Stimulated activated naive CD4-positive, alpha-beta T cell treated with Interleukin-2 at 50 U/mL for 16 hours (primary cell): ENCODE results near the gene DRICH1.
"Not testable (repeated sequence)": the region's sequence is repeated elsewhere in the genome, so short reads cannot be mapped to it uniquely, and the experiment has no call there.

ENCODE experiments used
- DNase-seq: peaks from one replicate; lab custom pipeline; 2025; lab: John Stamatoyannopoulos, UW

Gene DRICH1

DNA sequence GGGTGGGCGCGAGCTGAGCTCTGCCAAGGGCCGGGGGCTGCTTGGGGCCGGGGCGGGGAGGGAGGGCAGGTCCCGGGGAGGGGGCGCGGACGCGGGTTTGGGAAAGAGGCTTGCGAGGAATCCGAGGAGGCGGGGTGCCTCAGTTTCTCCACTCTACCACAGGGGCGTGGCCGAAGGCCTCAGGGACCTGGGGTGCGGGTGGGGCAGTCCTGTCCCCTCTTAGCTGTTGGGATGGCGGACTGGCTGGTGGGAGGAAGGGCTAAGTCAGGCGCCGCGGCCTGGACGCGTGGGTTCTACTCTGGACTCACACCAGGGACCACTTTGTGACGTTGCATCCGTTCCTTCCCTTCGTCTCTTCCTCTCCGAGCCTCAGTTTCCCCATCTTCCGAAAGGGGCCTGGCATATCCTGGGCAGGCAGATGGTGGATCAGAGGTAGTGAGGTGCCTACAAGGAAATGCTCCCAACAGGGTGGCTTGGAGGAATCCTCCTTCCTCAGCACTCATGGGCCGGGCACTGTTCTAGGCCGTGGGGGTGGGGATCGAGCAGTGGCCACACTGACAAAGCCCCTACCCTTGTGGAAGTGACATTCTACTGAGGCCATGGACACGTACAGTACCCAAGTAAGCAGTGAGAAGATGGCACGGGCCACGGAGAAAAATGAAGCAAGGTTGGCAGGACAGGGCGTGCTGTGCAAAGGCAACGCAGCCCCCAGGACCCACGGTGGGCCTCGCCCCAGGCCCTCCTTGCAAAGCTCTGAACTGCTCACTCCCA is 65.2 kb downstream of the DRICH1 start:
- no peak for DNase-seq

DNA sequence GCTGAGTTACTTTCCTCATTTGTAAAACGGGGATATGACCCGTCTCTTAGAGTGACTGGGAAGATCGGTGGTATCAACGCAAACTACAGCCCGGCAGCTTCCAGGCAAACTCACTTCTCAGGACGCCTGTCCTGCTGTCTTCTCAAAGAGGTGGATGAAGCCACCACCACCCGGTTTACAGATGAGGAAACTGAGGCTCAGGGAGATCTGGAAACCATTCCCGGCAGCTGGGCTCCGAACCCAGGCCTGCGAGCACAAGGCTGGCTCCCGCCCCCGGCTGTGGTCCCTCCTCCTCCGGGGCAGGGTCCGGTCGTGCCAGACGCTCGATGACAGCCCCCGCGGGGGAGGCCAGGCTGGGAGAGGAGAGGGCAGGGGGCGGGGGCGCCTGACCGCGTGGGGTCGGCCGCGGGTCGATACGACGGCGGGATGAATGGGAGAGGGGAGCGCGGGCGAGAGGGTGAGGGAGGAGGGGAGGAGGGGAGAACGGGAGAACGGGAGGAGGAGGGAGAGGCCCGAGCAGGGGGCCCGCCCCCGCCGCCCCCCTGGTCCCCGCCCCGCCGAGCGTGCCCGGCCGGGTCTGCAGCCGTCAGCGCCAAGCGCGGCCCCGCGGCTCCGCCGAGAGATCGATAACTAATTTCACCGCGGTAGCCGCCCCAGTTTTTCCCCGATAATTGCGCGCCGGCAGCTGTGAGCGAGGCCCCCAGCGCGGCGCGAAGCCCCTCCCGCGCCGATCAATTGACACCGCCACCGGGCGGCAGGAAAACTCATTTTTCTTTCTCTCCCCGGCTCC is 66.0 kb downstream of the DRICH1 start:
- DNase-seq = no peak

DNA sequence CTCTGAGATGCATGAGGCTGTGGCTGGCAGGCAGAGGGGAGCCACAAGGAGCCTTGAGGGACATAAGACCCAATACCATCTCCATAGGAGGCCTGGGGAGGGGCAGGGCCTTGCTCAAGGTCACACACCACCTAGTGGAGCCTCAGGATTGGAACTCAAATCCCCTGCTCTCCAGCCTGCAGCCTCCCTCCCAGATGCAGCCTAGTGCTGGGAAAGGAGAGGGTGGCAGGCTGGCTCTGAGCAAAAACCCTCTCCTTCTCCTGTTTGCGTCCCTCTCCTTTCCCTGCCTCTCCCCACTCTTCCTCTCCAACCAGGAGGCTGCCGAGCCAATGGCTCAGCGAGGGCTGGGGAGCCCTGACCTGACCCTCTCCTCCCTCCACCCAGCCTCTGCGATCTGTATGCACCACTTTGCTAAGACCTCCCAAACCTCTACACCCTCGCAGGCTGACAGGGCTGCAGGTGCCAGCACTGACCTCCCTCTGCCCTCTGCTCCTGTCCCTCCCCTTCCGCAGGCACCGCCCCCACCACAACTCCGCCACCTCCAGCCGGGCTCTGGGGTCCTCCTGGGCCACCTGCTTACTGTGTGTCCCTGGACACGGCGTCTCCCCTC is 66.7 kb downstream of the DRICH1 start:
- no peak for DNase-seq

DNA sequence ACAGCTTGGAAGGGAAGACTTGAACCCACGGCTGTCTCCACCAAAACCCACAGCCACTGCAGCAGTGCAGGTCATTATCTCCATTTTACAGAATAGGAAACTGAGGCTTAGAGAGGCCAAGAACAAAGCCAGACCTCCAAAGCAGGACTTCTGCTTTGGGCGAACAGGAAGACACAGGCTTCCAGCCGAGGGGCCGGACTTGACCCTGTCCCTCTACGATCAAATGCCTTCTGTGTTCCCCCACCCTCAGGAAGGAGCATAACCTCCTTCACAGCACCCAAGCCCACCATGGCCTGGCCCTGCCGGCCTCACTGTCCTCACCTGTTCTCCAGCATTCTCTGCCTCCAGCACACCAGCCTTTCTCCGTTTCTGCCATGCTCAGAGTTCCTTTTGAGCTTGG is 67.8 kb downstream of the DRICH1 start:
- no peak for DNase-seq

DNA sequence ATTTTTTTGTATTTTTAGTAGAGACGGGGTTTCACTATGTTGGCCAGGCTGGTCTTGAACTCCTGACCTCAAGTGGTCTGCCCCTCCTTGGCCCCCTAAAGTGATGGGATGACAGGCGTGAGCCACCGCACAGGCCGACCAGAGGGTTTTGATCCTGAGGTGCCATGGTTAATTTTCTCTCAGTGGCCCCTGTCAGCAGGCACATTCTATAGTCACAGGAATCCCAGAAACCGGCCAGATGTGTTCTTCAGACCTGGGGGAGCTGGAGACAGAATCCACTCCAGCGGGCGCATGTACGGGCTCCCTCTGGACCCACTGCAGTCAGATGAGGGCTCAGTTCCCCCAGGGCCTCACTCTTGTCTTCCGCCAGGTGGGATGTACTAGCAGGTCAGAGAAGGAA is 69.0 kb downstream of the DRICH1 start:
- DNase-seq = no peak

DNA sequence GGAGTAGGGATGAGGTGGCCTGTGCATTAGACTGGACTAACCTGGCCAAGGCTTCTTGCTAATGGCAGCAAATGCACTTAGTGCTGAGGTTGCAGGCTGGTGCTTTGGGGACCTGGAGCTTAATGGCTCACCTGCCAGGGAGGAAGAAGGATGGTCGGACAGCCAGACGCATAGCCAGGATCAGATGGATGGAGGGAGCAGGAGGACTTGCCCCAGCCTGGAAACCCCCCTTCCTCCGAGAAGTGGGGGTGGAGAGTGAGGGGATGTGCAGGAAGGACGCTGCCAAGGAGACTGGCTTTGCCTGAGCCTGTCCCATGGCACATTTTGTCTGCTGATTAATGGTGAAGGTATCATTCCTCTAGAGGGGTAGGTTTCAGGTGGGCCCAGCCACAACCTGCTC is 69.9 kb downstream of the DRICH1 start:
- DNase-seq = no peak

DNA sequence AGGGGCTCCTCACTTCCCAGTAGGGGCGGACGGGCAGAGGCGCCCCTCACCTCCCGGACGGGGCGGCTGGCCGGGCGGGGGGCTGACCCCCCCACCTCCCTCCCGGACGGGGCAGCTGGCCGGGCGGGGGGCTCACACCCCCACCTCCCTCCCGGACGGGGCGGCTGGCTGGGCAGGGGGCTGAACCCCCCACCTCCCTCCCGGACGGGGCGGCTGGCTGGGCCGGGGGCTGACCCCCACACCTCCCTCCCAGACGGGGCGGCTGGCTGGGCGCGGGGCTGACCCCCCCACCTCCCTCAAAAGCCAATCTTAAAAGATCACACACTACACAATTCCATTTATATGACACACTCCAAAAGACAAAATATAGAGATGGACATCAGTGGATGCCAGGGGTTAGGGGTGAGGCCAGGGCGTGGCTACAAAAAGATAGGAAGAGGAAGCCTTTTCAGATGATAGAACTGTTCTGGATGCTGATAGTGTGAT is 71.1 kb downstream of the DRICH1 start:
- not testable (repeated sequence) for DNase-seq

DNA sequence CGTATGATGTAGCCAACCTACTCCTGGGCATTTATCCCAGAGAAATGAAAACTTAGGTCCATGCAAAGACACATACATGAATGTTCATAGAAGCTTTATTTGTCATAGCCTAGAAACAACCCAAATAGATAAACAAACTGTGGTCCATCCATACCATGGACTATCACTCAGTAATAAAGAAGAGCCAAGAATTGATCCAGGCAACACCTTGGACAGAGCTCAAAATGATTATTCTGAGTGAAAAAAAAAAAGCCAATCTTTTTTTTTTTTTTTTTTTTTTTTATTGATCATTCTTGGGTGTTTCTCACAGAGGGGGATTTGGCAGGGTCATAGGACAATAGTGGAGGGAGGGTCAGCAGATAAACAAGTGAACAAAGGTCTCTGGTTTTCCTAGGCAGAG is 71.9 kb downstream of the DRICH1 start:
- not testable (repeated sequence) for DNase-seq
